Dermis microvascular lymphatic vessel endothelial cell (primary cell): ENCODE results near the gene NNT. TPM values are rescaled to one million over a fixed set of nuclear protein-coding genes. Genes with fewer than 3 reads are reported as not detected.

Experiments
- DNase-seq, 2 donors: peaks; one replicate each; pipeline versions ENCODE4 v3.0.0 to v3.0.0-alpha.2; 2010; ENCODE audit warnings: low read depth in 2 of 2
- total RNA-seq: library from RNA; depleted of rRNA; stranded (reverse); fragments of >200 nt; gene quantifications from 2 replicates; pipeline ENCODE4 v1.2.1, GENCODE V29; 2014

The NNT gene
- total RNA-seq, 1 donor from 2014 or later = 61.4 TPM

GRCh38 chr5:43622074-43622473 lies 19.1 kb downstream of the NNT start:
- DNase-seq = no peak

GRCh38 chr5:43623048-43623680 lies 20.2 kb downstream of the NNT start:
- DNase-seq = no peak

DNA sequence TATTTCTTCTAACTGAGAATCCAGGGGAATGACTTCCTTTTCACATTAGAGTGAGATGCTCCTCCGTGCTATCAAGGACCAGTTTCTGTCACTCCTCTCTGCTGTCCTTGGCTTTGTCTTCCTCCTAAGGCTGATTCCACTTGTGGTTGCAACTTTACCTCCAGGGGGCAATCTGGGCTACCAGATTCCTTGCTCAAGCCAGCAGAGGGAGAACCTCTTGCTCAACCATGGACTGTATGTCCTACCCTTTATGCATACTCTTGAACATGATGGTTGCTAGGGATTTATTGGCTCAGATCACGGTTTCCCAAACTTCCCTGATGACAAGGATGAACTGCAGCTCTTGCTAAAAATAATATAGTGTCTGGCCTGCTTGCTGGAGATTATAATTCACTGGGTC lies 24.0 kb downstream of the NNT start:
- peak in 1 of 2 donors; percentile 54 for DNase-seq

DNA sequence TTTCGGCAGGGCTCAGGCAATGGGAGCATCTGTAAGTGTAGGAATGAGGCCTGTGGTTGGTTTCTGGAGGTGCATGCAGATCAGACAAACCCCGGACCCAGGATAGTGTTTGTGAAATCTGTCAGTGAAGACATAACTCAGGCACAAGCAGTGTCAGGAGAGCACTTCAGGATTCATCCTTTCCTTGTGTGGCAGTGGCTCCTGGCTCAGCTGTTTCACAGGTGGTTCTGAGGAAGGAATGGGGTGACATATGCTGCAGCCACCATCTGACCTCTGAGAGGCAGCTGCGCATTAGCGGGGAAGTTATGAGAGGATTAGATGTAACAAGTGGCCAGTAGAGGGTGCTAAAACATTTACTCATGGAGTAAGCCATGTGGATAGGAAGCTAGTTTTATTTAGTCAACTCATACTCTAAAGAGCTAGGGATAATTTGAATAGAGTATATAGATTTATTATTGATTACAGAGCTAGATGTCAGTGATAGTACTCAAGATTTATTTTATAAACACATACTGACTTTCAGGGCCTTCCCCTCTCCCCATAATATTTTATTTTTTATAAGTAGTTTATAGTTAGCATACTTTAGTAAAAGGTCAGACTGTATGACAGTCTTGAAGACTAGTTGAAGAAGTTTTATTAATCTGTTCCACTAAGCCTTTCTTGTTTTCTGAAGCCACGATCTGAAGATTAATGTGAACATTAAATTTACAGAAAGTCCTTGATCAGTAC lies 28.4 kb downstream of the NNT start:
- DNase-seq = peak; percentile 66 to 81

DNA sequence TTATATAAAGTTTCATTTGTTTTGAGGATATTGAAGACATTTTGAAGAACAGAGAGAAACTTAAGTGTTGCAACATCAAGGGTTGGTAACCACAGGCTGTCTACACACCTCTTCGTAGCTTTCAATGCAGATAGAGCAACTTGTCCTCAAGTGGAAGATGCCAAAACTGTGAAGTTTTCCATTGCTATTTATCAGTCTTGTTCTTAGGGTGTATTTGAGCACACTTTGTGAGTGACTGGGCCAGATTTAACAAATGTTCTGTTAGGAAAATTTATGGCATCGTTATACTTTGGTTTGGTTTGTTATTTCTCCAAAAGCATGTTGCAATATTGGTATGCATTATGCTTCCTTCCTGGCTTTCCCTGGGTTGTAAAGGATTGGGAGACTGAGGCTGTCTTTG lies 31.6 kb downstream of the NNT start:
- DNase-seq = no peak

DNA sequence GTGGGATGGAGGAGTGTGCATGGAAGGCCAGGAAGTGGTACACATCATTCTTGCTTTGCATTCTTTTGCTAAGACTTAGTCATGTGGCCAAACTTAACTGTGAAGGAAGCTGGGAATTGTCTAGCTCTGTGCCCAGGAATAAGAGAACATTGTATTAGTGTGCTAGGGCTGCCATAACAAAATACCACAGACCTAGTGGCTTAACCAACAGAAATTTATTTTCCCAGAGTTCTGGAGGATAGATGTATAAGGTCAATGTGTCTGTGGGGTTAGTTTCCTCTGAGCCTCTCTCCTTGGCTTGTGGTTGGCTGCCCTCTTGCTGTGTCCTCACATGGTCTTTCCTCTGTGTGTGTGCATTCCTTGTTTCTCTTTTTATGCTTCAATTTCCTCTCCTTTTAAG lies 32.4 kb downstream of the NNT start:
- DNase-seq = no peak

DNA sequence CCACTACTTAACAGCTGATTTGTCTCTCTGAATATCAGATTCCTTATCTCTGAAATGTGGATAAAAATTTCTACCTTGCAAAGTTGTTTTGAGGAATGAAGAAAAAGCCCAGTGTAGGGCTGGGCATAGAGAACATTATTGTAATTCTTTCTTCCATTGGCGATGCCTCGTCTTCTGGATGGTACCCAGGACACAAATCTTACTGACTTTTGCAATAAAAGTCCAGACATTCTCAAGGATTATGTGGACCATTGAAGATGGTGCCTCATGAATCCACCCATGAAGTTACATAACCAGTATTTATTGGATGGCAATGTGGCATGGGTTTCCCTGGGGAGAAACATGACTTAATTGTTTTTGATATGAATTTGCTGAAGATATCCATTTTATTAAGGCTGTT lies 33.1 kb downstream of the NNT start:
- DNase-seq = no peak

DNA sequence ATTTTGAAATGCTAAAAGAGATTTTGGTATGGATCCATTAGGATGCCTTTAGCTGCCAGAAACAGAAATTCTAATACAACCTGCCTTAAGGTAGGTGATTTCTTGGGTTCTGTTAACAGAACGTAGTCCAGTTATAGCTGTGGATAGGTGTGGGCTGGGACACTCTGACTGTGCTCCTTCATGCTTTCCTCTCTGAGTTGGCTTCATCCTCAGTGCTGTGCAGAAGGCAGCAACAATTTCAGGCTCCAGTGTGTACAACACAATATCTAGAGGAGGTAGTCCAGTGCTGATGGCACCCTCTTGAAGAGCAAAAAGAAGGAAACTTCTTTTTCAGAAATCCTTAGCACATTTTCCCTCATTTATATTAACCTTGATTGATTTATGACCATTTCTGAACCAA lies 34.4 kb downstream of the NNT start:
- no peak for DNase-seq

DNA sequence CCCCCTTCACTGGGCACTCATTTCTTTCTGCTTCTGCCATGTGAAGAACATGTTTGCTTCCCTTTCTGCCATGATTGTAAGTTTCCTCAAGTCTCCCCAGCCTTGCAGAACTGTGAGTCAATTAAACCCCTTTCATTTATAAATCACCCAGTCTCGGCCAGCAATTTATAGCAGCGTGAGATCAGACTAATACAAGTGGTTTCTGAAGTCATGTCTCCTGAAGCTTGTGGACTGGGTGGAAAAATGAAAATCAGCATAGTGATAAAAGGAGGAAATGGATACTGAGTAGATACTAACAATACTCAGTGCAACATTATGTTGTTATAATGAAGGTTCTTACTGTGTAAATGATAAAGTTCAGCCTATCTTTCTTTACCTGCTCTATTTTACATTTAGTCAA lies 35.1 kb downstream of the NNT start:
- DNase-seq = no peak

GRCh38 chr5:43638546-43638945 lies 35.6 kb downstream of the NNT start:
- no peak for DNase-seq

GRCh38 chr5:43639566-43639965 lies 36.6 kb downstream of the NNT start:
- no peak for DNase-seq

GRCh38 chr5:43642428-43642827 lies 39.4 kb downstream of the NNT start:
- DNase-seq = no peak

DNA sequence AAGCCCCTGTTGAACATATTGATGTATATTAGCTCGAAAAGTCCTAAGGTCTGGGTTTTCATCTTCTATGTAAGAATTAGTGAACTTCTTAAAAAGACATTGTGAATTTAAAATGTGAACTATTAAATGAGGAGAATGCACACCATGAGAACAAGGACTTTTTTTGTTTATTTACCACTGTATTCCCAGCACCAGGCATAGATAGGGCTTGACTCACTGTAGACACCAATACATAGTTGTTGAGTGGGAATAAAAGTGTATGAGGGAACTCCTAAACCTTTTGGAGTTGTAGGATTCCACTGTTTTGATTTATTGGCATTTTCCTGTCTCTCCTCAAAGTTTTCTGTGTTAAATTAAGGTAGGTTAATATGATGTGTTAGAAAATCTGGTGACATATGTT lies 40.3 kb downstream of the NNT start:
- no peak for DNase-seq

DNA sequence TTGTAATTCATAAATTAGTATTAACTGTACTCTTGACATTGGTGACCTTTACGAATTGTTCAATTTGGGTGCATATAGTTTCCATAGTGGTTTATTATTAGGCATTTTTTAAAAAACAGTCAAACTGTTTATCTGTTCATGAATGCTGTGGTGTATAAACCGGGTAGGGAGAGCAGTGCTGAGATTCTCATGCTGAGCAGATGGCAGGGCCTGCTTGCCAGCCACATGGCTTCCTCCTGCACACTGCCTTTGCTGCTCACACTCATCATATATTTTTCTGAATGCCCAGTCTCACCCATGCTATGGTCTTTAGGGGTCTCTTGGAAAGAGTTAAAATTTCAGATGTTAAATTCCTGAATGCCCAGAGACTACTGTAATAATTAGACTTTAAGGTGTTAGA lies 40.8 kb downstream of the NNT start:
- DNase-seq = no peak

- no peak for DNase-seq
Measured at GRCh38 chr5:43646992-43647391, 44.0 kb downstream of the NNT start.

- no peak for DNase-seq
Measured at GRCh38 chr5:43647789-43648188, 44.8 kb downstream of the NNT start.

GRCh38 chr5:43648499-43649124 lies 45.6 kb downstream of the NNT start:
- DNase-seq = no peak

GRCh38 chr5:43649256-43649655 lies 46.3 kb downstream of the NNT start:
- DNase-seq = peak in 1 of 2 donors; percentile 4

DNA sequence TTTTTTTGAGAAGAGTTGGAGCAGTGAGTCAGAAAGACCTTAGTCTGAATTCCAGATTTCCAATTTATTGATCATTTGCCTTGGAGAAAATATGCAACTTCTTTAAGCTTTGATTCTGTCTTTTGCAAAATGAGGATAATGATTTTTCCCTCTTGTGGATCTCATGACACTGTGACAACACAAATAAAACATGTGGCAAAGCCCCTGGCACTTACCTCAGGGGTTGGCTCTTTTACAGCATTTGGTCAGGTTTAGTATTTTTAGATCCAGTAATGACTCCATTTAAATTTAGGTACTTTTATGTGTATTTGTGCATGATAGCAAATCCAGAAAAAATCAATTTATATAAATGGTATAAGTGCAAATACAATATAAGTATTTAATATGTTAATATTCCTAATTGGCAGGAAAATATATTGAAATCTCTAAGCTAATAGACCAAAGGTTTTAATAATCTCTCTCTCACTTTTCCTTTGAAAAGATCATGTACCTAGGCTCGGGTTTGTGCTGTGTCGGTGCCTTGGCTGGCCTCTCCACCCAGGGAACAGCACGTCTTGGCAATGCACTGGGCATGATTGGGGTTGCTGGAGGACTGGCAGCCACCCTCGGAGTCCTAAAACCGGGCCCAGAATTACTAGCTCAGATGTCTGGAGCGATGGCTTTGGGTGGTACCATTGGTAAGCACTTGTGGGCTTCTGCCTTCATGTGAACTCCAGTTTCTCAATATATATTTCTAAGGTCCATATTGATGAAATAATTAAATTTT lies 49.7 kb downstream of the NNT start:
- no peak for DNase-seq

GRCh38 chr5:43658509-43658908 lies 55.5 kb downstream of the NNT start:
- DNase-seq = peak in 1 of 2 donors; percentile 11

- no peak for DNase-seq
Measured at GRCh38 chr5:43659075-43659474, 56.1 kb downstream of the NNT start.

DNA sequence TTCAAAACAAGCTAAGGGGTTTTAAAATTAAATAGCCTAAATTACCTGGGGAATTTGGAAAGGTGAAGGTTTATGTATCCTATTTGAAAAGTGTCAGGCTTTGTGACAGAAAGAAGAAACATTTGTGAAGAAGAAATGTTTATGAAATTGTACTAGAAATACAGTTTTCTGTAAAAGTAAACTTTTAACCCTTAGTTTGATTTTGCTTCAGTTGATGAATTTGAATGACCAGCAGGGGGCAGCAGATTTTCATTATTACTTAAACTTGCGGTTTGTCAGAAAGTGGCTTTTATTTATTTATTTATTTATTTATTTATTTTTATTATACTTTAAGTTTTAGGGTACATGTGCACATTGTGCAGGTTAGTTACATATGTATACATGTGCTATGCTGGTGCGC lies 58.1 kb downstream of the NNT start:
- DNase-seq = peak; percentile 26 to 61
